ACC112 (cell line): Measurements from ENCODE around the gene MS4A18.

Source experiments
- H2AFZ ChIP-seq: fragments of 200-600 bp; sonication (generic); one replicate; pipeline ENCODE4 v1.6.0; 2017; ENCODE audit warnings: antibody characterized with exemption, low read length; ENCODE audit not compliant: unreplicated experiment
- H3K27ac ChIP-seq: fragments of 200-600 bp; sonication (generic); 2 replicates; pipeline ENCODE4 v1.5.1; 2014; ENCODE audit warnings: low read depth, mild to moderate bottlenecking, antibody characterized with exemption, low read length, moderate library complexity
- H3K27me3 ChIP-seq: fragments of 200-600 bp; sonication (generic); 2 replicates; pipeline ENCODE4 v1.6.1; 2014; ENCODE audit warnings: mild to moderate bottlenecking, antibody characterized with exemption, low read length, moderate library complexity, mixed read lengths; ENCODE audit not compliant: insufficient read depth
- H3K36me3 ChIP-seq: fragments of 200-600 bp; sonication (generic); 2 replicates; pipeline ENCODE4 v1.6.1; 2016; ENCODE audit warnings: mild to moderate bottlenecking, antibody characterized with exemption, low read length, moderate library complexity, mixed read lengths; ENCODE audit not compliant: insufficient read depth
- H3K4me1 ChIP-seq: fragments of 200-600 bp; sonication (generic); one replicate; pipeline ENCODE4 v1.6.1; 2016; ENCODE audit warnings: low read length, mixed read lengths; ENCODE audit not compliant: insufficient read depth, unreplicated experiment, control insufficient read depth
- H3K4me3 ChIP-seq: fragments of 200-600 bp; sonication (generic); 2 replicates; pipeline ENCODE4 v1.5.1; 2014; ENCODE audit warnings: mild to moderate bottlenecking, low read depth, low read length
- H3K79me2 ChIP-seq: fragments of 200-600 bp; sonication (generic); one replicate; pipeline ENCODE4 v1.6.0; 2016; ENCODE audit warnings: low read length; ENCODE audit not compliant: control insufficient read depth, unreplicated experiment, insufficient read depth

Gene MS4A18

DNA sequence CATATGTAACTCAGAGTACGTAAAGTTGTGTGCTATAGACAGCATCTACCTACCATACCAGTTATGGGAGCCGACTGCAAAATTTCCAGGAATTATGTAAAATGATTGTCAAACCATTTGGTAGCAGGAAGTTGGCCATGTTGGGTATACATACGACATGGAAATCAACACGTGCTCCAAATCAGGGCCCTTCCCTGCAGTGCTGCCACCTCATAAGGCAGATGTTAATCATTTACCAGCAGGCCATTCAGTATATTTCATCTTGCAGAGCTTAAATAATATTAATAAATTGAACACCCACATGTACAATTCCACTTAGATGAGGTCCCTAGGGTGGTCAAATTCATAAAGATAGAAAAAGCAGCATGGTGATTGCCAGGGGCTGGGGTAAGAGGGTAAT lies 9.8 kb downstream of the MS4A18 start:
- Histone ChIP-seq H3K27ac (no peak overlapping the region), H3K27me3 (peaks cover 53% of the 10 kb centered on the region), H3K36me3 (no peaks in the 10 kb centered on the region), H3K4me3 (no peak overlapping the region), H3K4me1 (no peaks in the 10 kb centered on the region), H3K79me2 (no peaks in the 10 kb centered on the region), H2AFZ (no peak overlapping the region)

GRCh38 chr11:60739114-60739513 lies 14.6 kb downstream of the MS4A18 start:
- Histone ChIP-seq H3K27me3 (peaks cover 28% of the 10 kb centered on the region), H3K36me3 (no peaks in the 10 kb centered on the region), H2AFZ (no peak overlapping the region), H3K79me2 (no peaks in the 10 kb centered on the region), H3K4me1 (no peaks in the 10 kb centered on the region), H3K27ac (no peak overlapping the region), H3K4me3 (no peak overlapping the region)

DNA sequence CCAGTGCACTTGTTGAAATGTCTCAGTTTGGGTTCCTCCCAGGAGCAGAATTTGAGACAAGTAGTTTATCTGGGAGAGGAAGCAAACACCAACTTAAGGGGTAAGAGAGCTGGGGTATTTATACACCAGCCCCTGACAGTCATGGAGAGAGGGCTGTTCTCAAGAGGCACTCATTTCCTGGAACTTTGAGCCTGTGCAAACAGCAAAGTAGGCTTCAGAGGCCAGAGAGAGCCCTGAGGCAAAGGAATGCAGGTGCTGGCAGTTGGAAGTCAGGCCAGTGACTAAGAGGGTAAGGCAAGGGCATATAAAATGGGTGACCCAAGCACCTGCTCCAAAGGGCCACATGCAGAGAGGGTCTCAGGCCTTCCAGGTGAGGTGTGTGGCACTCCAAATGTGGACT lies 16.1 kb downstream of the MS4A18 start:
- no peak overlapping the region for H3K4me3 ChIP-seq
- peaks cover 41% of the 10 kb centered on the region for H3K27me3 ChIP-seq

DNA sequence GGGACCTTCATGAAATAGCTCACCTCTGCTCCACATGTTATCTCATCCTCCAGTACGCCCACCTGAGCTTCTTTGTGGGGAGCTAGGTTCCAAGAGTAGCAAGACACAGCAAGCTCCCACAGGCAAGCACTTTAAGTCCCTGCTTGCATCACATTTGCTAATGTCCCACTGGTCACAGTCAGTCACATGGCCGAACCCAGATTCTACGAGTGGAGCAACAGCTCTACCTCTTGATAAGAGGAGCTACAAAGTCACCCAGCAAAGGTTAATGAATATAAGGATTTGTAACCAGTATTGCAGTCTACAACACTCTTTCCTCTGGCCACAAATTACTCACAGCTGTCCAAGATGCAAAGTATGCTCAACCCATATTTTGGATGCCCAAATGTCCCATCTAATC lies 16.9 kb downstream of the MS4A18 start:
- no peaks in the 10 kb centered on the region for H3K4me1 ChIP-seq
- no peaks in the 10 kb centered on the region for H3K36me3 ChIP-seq
- H3K27me3 ChIP-seq, result peaks cover 41% of the 10 kb centered on the region
- H3K27ac ChIP-seq, result no peak overlapping the region
- no peak overlapping the region for H3K4me3 ChIP-seq
- no peaks in the 10 kb centered on the region for H3K79me2 ChIP-seq
- no peak overlapping the region for H2AFZ ChIP-seq

More for the DNA sequence above, 16.1 kb downstream of the MS4A18 start:
- H3K4me1 ChIP-seq, result no peaks in the 10 kb centered on the region
- no peak overlapping the region for H3K27ac ChIP-seq
- H3K36me3 ChIP-seq, result no peaks in the 10 kb centered on the region
- no peak overlapping the region for H2AFZ ChIP-seq
- H3K79me2 ChIP-seq, result no peaks in the 10 kb centered on the region

- Histone ChIP-seq H3K4me1 (no peaks in the 10 kb centered on the region), H3K4me3 (no peak overlapping the region), H3K79me2 (no peaks in the 10 kb centered on the region), H2AFZ (no peak overlapping the region), H3K27me3 (peaks cover 38% of the 10 kb centered on the region), H3K36me3 (no peaks in the 10 kb centered on the region), H3K27ac (no peak overlapping the region)
Measured at GRCh38 chr11:60743058-60743457, 18.5 kb downstream of the MS4A18 start.

DNA sequence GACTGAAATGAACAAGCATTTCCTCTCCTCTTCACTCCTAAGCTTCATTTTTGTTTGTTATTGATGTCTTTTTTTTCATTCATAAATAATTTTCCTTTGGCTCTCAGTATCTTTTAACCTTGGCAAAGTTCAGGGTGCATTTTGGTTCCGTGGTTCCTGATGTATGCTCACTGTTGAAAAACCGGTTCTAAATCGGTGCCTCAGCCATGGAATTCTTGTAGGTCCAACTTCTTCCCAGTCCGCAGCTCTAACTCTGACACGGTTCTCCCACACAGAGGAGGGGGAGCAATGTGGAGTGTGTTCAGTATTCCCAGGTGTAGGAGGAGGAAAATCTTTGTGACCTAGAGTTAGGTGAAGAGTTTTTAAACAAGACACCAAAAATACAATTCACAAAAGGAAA lies 19.6 kb downstream of the MS4A18 start:
- H3K27ac ChIP-seq, result no peak overlapping the region
- H3K36me3 ChIP-seq, result no peaks in the 10 kb centered on the region
- H2AFZ ChIP-seq, result no peak overlapping the region
- no peaks in the 10 kb centered on the region for H3K79me2 ChIP-seq
- no peaks in the 10 kb centered on the region for H3K4me1 ChIP-seq
- H3K27me3 ChIP-seq, result peaks cover 28% of the 10 kb centered on the region
- no peak overlapping the region for H3K4me3 ChIP-seq

DNA sequence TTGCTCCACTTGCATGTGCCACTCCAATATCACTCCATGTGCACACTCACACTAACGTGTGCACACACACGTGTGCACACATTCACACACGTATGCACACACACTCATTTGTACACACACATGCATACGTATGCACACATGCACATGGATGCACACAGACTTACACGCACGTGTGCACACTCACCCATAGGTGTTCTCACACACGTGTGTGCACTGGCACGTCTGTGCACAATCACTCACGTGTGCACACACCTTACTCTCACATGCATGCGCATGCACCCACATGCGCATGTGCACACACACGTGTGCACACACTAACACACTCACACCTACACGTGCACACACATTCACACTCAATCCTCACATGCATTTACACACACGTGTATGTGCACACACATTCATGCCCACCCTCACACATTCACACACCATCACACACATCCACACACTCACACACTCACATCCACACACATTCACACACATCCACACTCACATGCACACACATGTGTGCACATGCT lies 22.9 kb downstream of the MS4A18 start:
- H3K27ac ChIP-seq, result no peak overlapping the region
- H3K4me3 ChIP-seq, result no peak overlapping the region
- peaks cover 34% of the 10 kb centered on the region for H3K27me3 ChIP-seq
- H3K36me3 ChIP-seq, result no peaks in the 10 kb centered on the region
- H2AFZ ChIP-seq, result no peak overlapping the region
- H3K79me2 ChIP-seq, result no peaks in the 10 kb centered on the region
- H3K4me1 ChIP-seq, result no peaks in the 10 kb centered on the region

DNA sequence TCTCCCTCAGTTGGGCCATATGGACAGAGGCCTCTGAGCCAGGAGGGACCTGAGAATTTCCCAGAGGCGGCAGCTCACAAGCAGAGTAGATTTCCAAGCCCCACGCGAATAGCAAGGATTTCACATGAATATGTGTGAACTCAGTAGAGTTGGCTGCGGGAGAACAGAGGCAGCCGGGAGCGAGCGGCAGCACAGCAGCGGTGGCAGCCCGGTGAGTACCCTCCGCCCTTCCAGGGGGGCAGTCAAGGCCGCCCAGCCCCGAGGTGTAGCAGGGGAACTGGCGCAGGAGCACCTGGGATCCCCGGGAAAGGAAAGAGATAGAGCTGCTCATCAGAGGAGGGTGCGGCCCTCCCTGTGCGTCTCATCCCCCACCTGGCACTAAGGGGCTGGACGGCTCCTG lies 23.7 kb downstream of the MS4A18 start:
- Histone ChIP-seq H3K79me2 (no peaks in the 10 kb centered on the region), H3K27me3 (peaks cover 41% of the 10 kb centered on the region), H2AFZ (no peak overlapping the region)

GRCh38 chr11:60748821-60749220 lies 24.3 kb downstream of the MS4A18 start:
- Histone ChIP-seq H2AFZ (no peak overlapping the region), H3K36me3 (no peaks in the 10 kb centered on the region), H3K4me1 (no peaks in the 10 kb centered on the region), H3K27me3 (peaks cover 42% of the 10 kb centered on the region), H3K79me2 (no peaks in the 10 kb centered on the region), H3K27ac (no peak overlapping the region), H3K4me3 (no peak overlapping the region)

More for the DNA sequence above, 23.7 kb downstream of the MS4A18 start:
- Histone ChIP-seq H3K4me1 (no peaks in the 10 kb centered on the region), H3K36me3 (no peaks in the 10 kb centered on the region), H3K27ac (no peak overlapping the region), H3K4me3 (no peak overlapping the region)

- Histone ChIP-seq H3K36me3 (no peaks in the 10 kb centered on the region), H2AFZ (no peak overlapping the region), H3K79me2 (no peaks in the 10 kb centered on the region), H3K27me3 (peaks cover 27% of the 10 kb centered on the region), H3K4me3 (no peak overlapping the region), H3K4me1 (no peaks in the 10 kb centered on the region), H3K27ac (no peak overlapping the region)
Measured at GRCh38 chr11:60750911-60751310, 26.4 kb downstream of the MS4A18 start.

GRCh38 chr11:60753309-60753708 lies 28.8 kb downstream of the MS4A18 start:
- Histone ChIP-seq H3K36me3 (no peaks in the 10 kb centered on the region), H3K27me3 (peaks cover 43% of the 10 kb centered on the region), H3K79me2 (no peaks in the 10 kb centered on the region), H3K27ac (no peak overlapping the region), H2AFZ (no peak overlapping the region), H3K4me1 (no peaks in the 10 kb centered on the region), H3K4me3 (no peak overlapping the region)
